DMS79 treated with DMSO at 0.1 percent for 48 hours (cell line): ENCODE data around the gene DUSP1.
"Not testable (repeated sequence)": the region's sequence is repeated elsewhere in the genome, so short reads cannot be mapped to it uniquely, and the experiment has no call there.

Source experiments
- DNase-seq: peaks from one replicate; lab custom pipeline; 2025; lab: John Stamatoyannopoulos, UW

DUSP1 gene

GRCh38 chr5:172797771-172798191 lies 26.8 kb upstream of the DUSP1 start:
- no peak for DNase-seq

- DNase-seq = no peak
Measured at GRCh38 chr5:172796306-172796705, 25.3 kb upstream of the DUSP1 start.

- DNase-seq = no peak
Measured at GRCh38 chr5:172795318-172795977, 24.5 kb upstream of the DUSP1 start.

GRCh38 chr5:172793577-172794488 lies 22.8 kb upstream of the DUSP1 start:
- no peak for DNase-seq

GRCh38 chr5:172792701-172793570 lies 21.9 kb upstream of the DUSP1 start:
- no peak for DNase-seq

GRCh38 chr5:172791726-172792445 lies 20.9 kb upstream of the DUSP1 start:
- DNase-seq = no peak

- DNase-seq = no peak
Measured at GRCh38 chr5:172791286-172791685, 20.3 kb upstream of the DUSP1 start.

- no peak for DNase-seq
Measured at GRCh38 chr5:172790496-172790889, 19.5 kb upstream of the DUSP1 start.

- no peak for DNase-seq
Measured at GRCh38 chr5:172789687-172790495, 18.9 kb upstream of the DUSP1 start.

- DNase-seq = no peak
Measured at GRCh38 chr5:172788771-172789686, 18.0 kb upstream of the DUSP1 start.

GRCh38 chr5:172787538-172787937 lies 16.5 kb upstream of the DUSP1 start:
- not testable (repeated sequence) for DNase-seq

GRCh38 chr5:172786736-172787462 lies 15.9 kb upstream of the DUSP1 start:
- no peak for DNase-seq

GRCh38 chr5:172785429-172786088 lies 14.6 kb upstream of the DUSP1 start:
- DNase-seq = no peak

- DNase-seq = not testable (repeated sequence)
Measured at GRCh38 chr5:172784162-172784561, 13.2 kb upstream of the DUSP1 start.

GRCh38 chr5:172783319-172783718 lies 12.3 kb upstream of the DUSP1 start:
- DNase-seq = not testable (repeated sequence)

- DNase-seq = no peak
Measured at GRCh38 chr5:172782169-172783039, 11.4 kb upstream of the DUSP1 start.

GRCh38 chr5:172779691-172780341 lies 8.8 kb upstream of the DUSP1 start:
- no peak for DNase-seq
